Lower leg skin (tissue), 3 donors: ENCODE measurements around the gene TREML4.

ENCODE experiments used
- POLR2A ChIP-seq, 2 donors: fragments of 450-650 bp; IDR thresholded peaks; one replicate each; pipeline ENCODE4 v1.6.1; 2016 to 2017; ENCODE audit warnings: antibody characterized with exemption in 2 of 2, mild to moderate bottlenecking in 1 of 2, moderate library complexity in 1 of 2
- TF ChIP-seq, protein P1 (sequence below), 3 donors: fragments of 450-650 bp; IDR thresholded peaks; one replicate each; pipeline ENCODE4 v1.5.1; 2016; ENCODE audit warnings: antibody characterized with exemption in 3 of 3, mild to moderate bottlenecking in 3 of 3, moderate library complexity in 2 of 3

DNA sequence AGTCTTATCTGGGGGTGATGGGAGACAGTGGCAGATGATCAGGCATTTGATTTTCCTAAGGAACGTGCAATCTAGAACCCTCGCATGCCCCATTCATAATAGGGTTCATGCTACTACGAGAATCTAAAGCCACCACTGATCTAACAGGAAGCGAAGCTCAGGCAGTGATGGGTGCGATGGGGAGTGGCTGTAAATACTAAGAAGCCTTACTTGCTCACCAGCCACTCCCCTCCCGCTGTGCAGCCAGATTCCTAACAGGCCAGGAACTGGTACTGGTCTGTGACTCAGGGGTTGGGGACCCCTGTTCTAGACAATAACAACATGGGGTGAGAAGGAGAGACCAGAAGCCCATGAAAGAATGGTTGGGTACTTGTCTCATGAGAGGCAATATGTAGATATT lies 4.5 kb downstream of the TREML4 start:
- TF ChIP-seq, protein P1, sequence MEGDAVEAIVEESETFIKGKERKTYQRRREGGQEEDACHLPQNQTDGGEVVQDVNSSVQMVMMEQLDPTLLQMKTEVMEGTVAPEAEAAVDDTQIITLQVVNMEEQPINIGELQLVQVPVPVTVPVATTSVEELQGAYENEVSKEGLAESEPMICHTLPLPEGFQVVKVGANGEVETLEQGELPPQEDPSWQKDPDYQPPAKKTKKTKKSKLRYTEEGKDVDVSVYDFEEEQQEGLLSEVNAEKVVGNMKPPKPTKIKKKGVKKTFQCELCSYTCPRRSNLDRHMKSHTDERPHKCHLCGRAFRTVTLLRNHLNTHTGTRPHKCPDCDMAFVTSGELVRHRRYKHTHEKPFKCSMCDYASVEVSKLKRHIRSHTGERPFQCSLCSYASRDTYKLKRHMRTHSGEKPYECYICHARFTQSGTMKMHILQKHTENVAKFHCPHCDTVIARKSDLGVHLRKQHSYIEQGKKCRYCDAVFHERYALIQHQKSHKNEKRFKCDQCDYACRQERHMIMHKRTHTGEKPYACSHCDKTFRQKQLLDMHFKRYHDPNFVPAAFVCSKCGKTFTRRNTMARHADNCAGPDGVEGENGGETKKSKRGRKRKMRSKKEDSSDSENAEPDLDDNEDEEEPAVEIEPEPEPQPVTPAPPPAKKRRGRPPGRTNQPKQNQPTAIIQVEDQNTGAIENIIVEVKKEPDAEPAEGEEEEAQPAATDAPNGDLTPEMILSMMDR (IDR thresholded peaks at IDR 0.05): no peak
- TF ChIP-seq POLR2A (IDR thresholded peaks at IDR 0.05): no peak
